SU-DHL-6 (cell line): Measurements from ENCODE around the gene ATXN7L1.

Experiments
- H2AFZ ChIP-seq: fragments of 200-600 bp; sonication (generic); 2 replicates; pipeline ENCODE4 v1.6.1; 2014; ENCODE audit warnings: low read depth, mild to moderate bottlenecking, moderate library complexity, mixed read lengths, antibody characterized with exemption, low read length; ENCODE audit not compliant: severe bottlenecking
- H3F3A ChIP-seq: fragments of 200-600 bp; shearing (Covaris generic); 2 replicates; pipeline ENCODE4 v1.6.0; 2016; ENCODE audit warnings: antibody characterized with exemption, mild to moderate bottlenecking; ENCODE audit not compliant: insufficient read depth
- H3K27ac ChIP-seq: fragments of 200-600 bp; sonication (generic); 2 replicates; pipeline ENCODE4 v1.5.1; 2016; ENCODE audit warnings: low read depth, mild to moderate bottlenecking, low read length, moderate library complexity, mixed read lengths
- H3K27me3 ChIP-seq: fragments of 200-600 bp; sonication (generic), shearing (Covaris generic); 2 replicates; pipeline ENCODE4 v1.6.0; 2014; ENCODE audit warnings: mild to moderate bottlenecking, low read length
- H3K36me3 ChIP-seq: fragments of 200-600 bp; sonication (generic); 2 replicates; pipeline ENCODE4 v1.6.1; 2014; ENCODE audit warnings: mild to moderate bottlenecking, low read length, mixed read lengths
- H3K4me2 ChIP-seq: fragments of 300-600, 200-600 bp; shearing (Covaris generic), sonication (generic); 2 replicates; pipeline ENCODE4 v1.6.0; 2014; ENCODE audit warnings: low read length, low read depth, mild to moderate bottlenecking; ENCODE audit not compliant: poor library complexity, severe bottlenecking
- H3K4me3 ChIP-seq: fragments of 200-600 bp; sonication (generic); 2 replicates; pipeline ENCODE4 v1.5.1; 2014; ENCODE audit warnings: antibody characterized with exemption, low read length, mild to moderate bottlenecking, mixed read lengths; ENCODE audit not compliant: insufficient read depth, poor library complexity, severe bottlenecking
- H3K79me2 ChIP-seq: fragments of 200-600 bp; sonication (generic); 2 replicates; pipeline ENCODE4 v1.6.1; 2014; ENCODE audit warnings: mild to moderate bottlenecking, low read length, moderate library complexity; ENCODE audit not compliant: insufficient read depth
- H3K9ac ChIP-seq: fragments of 200-600 bp; sonication (generic); 2 replicates; pipeline ENCODE4 v1.7.0; 2014; ENCODE audit warnings: mild to moderate bottlenecking, low read length
- H3K9me2 ChIP-seq: fragments of 200-600 bp; sonication (generic); replicated peaks from 2 replicates; pipeline ENCODE4 v1.6.1; 2014; ENCODE audit warnings: low read length; ENCODE audit not compliant: insufficient read depth
- H3K9me3 ChIP-seq: fragments of 200-600 bp; sonication (generic); 2 replicates; pipeline ENCODE4 v1.6.1; 2014; ENCODE audit warnings: low read length, mixed read lengths; ENCODE audit not compliant: insufficient read depth
- H4K20me1 ChIP-seq: fragments of 200-600 bp; sonication (generic); 2 replicates; pipeline ENCODE4 v1.6.1; 2014; ENCODE audit warnings: low read depth, mild to moderate bottlenecking, antibody characterized with exemption, low read length, moderate library complexity, mixed read lengths
- EZH2phosphoT487 ChIP-seq: fragments of 200-600 bp; sonication (generic), shearing (Covaris generic); conservative IDR thresholded peaks from 2 replicates; pipeline ENCODE4 v1.6.1; 2018; ENCODE audit warnings: mild to moderate bottlenecking, antibody characterized with exemption, low read length, moderate library complexity, mixed read lengths
- TF ChIP-seq, protein P1 (sequence below): fragments of 200-600 bp; sonication (generic); IDR thresholded peaks from one replicate; pipeline ENCODE4 v1.5.1; 2017; ENCODE audit warnings: antibody characterized with exemption, mild to moderate bottlenecking, low read length, moderate library complexity; ENCODE audit not compliant: insufficient read depth, poor library complexity, severe bottlenecking

The ATXN7L1 gene

DNA sequence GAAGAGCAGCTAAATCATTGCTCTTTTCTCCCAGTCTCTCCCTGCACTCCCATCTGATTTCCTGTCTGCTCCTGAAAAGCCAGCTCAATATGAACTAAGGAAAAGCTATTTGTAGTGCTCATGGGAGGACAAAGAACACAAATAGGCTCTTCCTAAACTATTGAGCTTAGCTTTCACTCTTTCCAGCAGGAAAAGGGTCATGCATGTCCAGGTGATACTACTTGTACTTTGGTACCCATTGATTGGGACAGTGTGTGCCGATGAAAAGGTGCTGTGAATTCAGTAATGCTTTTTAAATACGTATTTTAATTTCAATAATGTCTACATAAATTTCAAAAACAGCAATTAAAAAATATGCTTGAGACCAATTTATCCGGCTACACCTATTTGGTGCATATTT lies 37.5 kb upstream of the ATXN7L1 start:
- no peak overlapping the region for H3K4me3 ChIP-seq
- no peaks in the 10 kb centered on the region for H3K36me3 ChIP-seq
- no peaks in the 10 kb centered on the region for H3K9me3 ChIP-seq
- no peaks in the 10 kb centered on the region for H3K27me3 ChIP-seq
- H3K9ac ChIP-seq, result no peak overlapping the region
- no peaks in the 10 kb centered on the region for H3K9me2 ChIP-seq
- no peak overlapping the region for H3K4me2 ChIP-seq
- no peaks in the 10 kb centered on the region for H3K79me2 ChIP-seq
- no peaks in the 10 kb centered on the region for H4K20me1 ChIP-seq
- H3K27ac ChIP-seq, result no peak overlapping the region
- no peaks in the 10 kb centered on the region for H3F3A ChIP-seq
- H2AFZ ChIP-seq, result no peak overlapping the region
- TF ChIP-seq, protein P1, sequence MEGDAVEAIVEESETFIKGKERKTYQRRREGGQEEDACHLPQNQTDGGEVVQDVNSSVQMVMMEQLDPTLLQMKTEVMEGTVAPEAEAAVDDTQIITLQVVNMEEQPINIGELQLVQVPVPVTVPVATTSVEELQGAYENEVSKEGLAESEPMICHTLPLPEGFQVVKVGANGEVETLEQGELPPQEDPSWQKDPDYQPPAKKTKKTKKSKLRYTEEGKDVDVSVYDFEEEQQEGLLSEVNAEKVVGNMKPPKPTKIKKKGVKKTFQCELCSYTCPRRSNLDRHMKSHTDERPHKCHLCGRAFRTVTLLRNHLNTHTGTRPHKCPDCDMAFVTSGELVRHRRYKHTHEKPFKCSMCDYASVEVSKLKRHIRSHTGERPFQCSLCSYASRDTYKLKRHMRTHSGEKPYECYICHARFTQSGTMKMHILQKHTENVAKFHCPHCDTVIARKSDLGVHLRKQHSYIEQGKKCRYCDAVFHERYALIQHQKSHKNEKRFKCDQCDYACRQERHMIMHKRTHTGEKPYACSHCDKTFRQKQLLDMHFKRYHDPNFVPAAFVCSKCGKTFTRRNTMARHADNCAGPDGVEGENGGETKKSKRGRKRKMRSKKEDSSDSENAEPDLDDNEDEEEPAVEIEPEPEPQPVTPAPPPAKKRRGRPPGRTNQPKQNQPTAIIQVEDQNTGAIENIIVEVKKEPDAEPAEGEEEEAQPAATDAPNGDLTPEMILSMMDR, result no peak
- TF ChIP-seq EZH2phosphoT487, result no peak

DNA sequence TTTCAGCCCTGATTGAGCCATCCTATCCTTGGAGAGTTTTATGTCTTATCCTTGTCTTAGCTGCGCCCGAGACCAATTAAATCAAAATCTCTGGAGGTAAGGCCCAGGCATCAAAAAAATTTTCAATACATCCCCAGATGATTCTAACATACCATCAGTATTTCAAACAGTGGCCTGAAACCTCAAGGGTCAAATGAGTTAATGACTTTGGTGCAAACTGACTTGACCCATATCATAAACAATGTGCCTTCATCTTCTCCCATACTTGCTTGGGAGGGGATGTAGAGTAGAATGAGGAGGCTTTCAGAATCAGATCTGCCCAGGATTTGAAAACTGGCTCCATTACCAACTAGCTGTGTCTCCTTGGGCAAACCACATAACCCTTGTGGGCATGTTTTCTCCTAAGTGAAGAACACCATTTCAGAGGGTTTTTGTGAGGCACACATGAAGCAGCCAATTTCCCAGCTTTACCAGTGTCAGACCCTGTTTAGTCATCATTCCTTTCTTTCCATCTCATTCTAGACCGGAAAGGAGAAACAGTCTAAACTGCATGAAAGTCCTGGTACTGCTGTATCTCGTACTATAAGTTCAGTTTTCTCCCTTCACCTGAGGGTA lies 35.7 kb upstream of the ATXN7L1 start:
- Histone ChIP-seq H3K9ac (no peak overlapping the region), H3K27ac (no peak overlapping the region), H3K36me3 (no peaks in the 10 kb centered on the region), H3K27me3 (no peaks in the 10 kb centered on the region), H3K4me2 (no peak overlapping the region), H3K4me3 (no peak overlapping the region), H4K20me1 (no peaks in the 10 kb centered on the region), H3K9me3 (no peaks in the 10 kb centered on the region), H3K79me2 (no peaks in the 10 kb centered on the region), H3K9me2 (no peaks in the 10 kb centered on the region), H2AFZ (no peak overlapping the region), H3F3A (no peaks in the 10 kb centered on the region)
- TF ChIP-seq, protein P1, result no peak
- TF ChIP-seq EZH2phosphoT487, result no peak

DNA sequence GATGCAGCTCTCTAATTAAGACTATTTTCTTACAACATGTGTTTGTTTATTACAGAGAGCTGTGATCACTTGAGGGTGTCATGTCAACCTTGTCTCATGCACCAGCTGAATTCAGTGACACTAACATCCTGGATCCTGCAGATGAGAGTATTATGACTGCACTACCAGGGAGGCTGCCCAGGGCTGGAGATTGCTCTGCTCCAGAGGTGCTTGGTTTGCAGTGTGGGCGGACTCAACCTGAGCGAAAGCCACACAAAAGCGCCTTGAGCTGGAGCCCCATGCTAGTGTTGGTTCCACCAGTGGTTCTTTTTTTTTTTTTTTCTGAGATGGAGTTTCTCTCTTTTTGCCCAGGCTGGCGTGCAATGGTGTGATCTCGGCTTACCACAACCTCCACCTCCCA lies 33.8 kb upstream of the ATXN7L1 start:
- no peaks in the 10 kb centered on the region for H3K27me3 ChIP-seq
- no peaks in the 10 kb centered on the region for H3K9me2 ChIP-seq
- H4K20me1 ChIP-seq, result no peaks in the 10 kb centered on the region
- H2AFZ ChIP-seq, result no peak overlapping the region
- no peak overlapping the region for H3K27ac ChIP-seq
- no peak overlapping the region for H3K4me2 ChIP-seq
- TF ChIP-seq, protein P1, result no peak
- TF ChIP-seq EZH2phosphoT487, result no peak
- H3K79me2 ChIP-seq, result no peaks in the 10 kb centered on the region
- no peaks in the 10 kb centered on the region for H3K36me3 ChIP-seq
- no peak overlapping the region for H3K9ac ChIP-seq
- H3K4me3 ChIP-seq, result no peak overlapping the region
- H3K9me3 ChIP-seq, result no peaks in the 10 kb centered on the region
- no peaks in the 10 kb centered on the region for H3F3A ChIP-seq
